ENCODE measurements around the gene CFAP298.
"Not testable (repeated sequence)": the region's sequence is repeated elsewhere in the genome, so short reads cannot be mapped to it uniquely, and the experiment has no call there.

CFAP298 gene

DNA sequence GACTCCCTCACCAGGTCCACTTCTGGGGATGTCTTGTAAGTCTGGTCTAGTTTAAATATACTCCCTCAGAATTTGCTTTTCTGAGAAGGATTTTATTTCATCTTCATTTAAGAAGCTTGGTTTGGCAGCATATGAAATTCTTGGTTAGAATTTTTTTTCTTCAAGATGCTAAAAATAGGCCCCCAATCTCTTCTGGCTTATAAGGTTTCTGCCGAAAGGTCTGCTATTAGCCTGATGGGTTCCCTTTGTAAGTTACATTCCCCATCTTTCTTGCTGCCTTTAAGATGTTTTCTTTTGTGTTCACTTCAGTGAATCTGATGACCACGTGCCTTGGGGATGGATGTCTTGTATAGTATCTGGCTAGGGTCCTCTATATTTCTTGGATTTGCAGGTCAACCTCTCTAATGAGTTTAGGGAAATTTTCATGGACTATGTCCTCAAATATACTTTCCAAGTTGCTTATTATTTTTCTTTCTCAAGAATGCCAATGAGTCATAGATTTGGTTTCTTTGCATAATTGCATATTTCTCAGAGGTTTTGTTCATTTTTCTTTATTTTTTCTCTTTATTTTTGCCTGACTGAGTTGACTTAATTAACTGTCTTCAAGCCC lies 46.2 kb downstream of the CFAP298 start:
- DNase-seq, result no peak

GRCh38 chr21:32562915-32563314 lies 49.3 kb downstream of the CFAP298 start:
- DNase-seq, result no peak

DNA sequence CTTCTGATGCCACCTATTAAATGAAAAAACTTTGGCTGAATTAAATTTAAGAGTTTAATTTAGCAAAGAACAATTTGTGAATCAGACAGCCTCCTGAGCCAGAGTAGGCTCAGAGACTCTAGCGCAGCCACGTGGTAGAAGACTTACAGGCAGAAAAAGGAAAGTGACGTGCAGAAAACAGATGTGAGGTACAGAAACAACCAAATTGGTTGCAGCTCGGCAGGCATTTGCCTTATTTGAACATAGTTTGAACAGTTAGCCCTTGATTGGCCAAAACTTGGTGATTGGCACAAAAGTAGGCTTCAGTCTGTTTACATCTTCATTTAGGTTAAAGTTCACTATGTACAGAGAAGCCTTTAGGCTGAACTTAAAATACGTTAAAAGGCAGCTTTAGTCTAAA lies 49.8 kb downstream of the CFAP298 start:
- DNase-seq, result peak; percentile 73

DNA sequence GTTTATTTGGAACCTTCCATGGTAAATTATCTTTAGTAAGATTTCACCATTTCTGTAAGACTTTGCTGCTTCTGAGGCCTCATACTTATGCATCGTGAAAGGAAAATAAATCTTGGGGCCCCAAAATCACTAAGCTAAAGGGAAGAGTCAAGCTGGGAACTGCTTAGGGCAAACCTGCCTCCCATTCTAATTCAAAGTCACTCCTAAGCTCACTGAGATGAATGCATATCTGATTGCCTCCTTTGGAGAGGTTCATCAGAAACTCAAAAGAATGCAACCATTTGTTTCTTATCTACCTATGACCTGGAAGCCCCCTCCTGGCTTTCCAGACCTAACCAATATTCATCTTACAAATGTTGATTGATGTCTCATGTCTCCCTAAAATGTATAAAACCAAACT lies 50.7 kb downstream of the CFAP298 start:
- DNase-seq, result not testable (repeated sequence)

GRCh38 chr21:32560896-32561295 lies 51.3 kb downstream of the CFAP298 start:
- DNase-seq, result no peak

GRCh38 chr21:32559006-32559610 lies 53.1 kb downstream of the CFAP298 start:
- DNase-seq, result peak; percentile 70

- DNase-seq, result no peak
Measured at GRCh38 chr21:32558106-32558505, 54.1 kb downstream of the CFAP298 start.

GRCh38 chr21:32554832-32555638 lies 57.1 kb downstream of the CFAP298 start:
- no peak for DNase-seq

DNA sequence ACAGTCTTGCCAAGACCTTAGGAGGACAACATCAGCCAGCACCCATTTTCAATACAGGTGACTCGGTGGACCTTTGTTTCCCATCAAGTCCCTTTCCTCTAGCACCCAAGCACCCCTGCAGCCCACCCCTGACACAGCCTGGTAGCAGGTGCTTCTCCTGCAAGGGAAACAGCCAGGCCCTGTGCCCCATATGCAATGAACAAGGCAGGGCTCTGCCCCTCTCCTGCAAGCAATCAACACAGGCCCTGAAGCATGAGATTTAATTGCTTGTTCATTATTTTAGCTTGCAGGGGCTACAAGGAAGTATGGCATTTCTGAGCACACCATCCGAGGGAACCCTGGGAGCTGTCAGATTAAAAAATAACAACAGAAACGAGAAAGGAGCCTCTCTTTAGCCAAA lies 62.3 kb downstream of the CFAP298 start:
- no peak for DNase-seq

GRCh38 chr21:32549440-32549839 lies 62.7 kb downstream of the CFAP298 start:
- peak; percentile 52 for DNase-seq

Measured in hematopoietic multipotent progenitor cell treated with erythropoietin and hydrocortisone succinate and interleukin-3 and kit ligand, for 8 days (in vitro differentiated cells).